CD4-positive, alpha-beta T cell treated with Interferon gamma for 1 hour (primary cell): ENCODE measurements around the gene UPK1A.

Experiments
- DNase-seq: peaks from one replicate; pipeline ENCODE4 v3.0.0-alpha.2; 2020

UPK1A gene

GRCh38 chr19:35693835-35694599 lies 27.7 kb downstream of the UPK1A start:
- DNase-seq: peak; percentile 88

DNA sequence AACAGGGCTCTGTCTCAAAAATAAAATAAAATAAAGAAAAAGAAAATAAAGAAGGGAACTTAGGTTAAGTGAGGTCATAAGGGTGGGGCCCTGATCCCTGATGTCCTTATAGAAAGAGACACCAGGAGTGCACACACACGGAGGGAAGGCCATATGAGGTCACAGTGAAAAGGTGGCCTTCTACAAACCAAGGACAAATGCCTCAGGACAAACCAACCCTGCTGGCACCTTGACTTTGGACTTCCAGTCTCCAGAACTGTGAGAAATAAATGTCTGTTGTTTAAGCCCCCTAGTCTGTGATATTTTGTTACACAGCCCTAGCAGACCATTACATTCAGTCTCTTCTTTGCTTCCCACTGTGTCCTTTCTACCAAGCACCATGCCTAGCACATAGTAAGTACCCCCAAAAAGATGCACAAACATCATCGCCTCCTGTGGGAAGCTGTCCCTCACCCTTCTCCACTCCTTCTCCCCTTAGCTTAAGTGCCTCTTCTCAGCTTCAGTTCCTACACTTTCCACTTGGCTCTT lies 29.6 kb downstream of the UPK1A start:
- DNase-seq: no peak

GRCh38 chr19:35696835-35697234 lies 30.5 kb downstream of the UPK1A start:
- DNase-seq: no peak

DNA sequence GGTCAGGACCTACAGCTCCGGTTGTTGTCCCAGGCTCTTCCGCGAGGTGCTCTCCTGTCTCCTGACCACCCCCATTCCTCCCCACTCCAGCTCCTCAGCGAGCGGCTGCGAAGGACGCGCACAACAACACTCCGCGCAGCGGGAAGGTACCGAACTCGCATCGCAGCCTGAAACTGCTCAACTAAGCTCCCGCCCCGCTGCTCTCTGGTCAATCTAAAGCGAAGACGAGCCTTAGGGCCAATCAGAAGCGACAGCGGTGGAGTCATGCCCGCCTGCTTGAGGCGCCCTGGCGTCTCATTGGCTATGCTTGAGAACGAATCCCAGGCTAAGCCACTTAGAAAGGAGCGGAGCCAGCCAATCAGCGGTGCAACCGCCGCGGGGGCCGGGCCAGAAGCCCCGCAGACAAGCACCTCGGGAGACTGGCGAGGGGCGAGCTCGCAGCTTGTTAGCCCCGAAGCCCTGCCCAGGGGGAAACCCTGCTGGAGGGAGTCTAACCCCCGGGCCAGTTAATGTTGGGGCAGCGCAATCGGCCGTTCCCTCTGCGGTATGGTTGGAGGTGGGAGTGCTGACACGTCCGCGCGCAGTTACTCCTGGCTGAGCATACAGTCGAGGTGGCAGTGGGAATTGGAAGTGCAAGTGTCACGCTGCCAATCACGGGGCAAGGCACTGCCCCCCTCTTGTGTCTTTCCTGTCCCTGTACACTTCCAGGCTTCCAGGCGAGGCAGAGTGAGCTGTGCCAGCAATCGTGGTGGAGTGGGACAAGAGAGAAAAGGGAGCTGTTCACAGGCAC lies 36.1 kb downstream of the UPK1A start:
- peak; percentile 95 for DNase-seq

DNA sequence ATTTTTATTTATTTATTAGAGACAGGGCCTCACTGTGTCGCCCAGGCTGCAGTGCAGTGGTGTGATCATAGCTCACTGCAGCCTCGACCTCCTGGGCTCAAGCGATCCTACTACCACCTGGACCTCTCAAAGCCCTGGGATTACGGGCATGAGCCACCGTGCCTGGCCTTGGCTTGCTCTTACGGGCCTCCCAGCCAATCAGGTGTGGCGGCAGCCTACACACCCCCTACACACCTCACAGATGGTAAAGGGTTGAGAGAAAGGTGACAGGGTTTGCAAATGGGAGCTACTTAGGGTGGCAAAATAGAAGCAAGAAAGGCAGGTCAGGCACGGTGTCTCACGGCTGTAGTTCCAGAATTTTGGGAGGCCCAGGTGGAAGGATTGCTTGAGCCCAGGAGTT lies 37.0 kb downstream of the UPK1A start:
- no peak for DNase-seq

GRCh38 chr19:35704218-35704617 lies 37.9 kb downstream of the UPK1A start, which contains the start of gene ZBTB32:
Gene ZBTB32 (plus strand): TSS chr19:35704558. CDS start chr19:35714627, 10,069 bp downstream.
- no peak for DNase-seq

DNA sequence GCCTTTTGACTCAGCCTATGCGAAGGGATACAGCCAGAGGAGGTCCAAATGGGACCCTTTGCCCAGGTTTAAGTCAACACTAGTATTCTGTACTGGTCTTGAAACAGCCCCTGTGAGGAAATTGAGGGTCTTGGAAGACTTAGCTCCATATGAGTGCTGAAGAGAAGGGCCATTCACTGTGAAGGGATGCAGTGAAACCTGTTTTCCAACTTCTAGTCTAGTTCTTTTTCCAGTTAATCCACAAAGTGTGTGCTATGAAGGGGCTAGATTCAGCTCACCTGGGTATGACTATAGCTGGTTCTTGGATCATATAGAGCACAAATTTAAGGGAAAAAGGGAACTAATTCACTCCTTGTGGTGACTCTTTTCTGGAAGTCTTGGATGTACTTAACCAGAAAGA lies 42.1 kb downstream of the UPK1A start:
- no peak for DNase-seq

GRCh38 chr19:35710784-35711723 lies 44.7 kb downstream of the UPK1A start:
- no peak for DNase-seq

- DNase-seq: peak; percentile 42
These were observed 46.5 kb downstream of the UPK1A start for GRCh38 chr19:35712567-35713505.

DNA sequence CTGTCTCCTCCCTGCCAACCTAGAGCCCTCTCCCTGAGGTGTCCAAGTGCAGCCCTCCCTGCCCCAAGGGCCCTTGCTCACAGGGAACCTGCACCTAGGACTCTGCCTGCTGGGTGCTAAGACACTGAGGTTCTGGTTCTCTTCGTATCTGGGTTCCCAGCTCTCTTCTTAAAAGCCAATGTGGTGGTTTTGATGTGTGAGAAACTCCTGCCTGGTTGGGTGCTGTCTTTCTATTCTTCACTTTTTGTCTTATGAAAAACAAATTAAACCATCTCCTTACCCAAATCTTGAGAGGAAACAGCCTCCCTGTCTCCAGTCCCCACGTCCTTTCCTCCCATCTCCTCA lies 47.2 kb downstream of the UPK1A start:
- no peak for DNase-seq

DNA sequence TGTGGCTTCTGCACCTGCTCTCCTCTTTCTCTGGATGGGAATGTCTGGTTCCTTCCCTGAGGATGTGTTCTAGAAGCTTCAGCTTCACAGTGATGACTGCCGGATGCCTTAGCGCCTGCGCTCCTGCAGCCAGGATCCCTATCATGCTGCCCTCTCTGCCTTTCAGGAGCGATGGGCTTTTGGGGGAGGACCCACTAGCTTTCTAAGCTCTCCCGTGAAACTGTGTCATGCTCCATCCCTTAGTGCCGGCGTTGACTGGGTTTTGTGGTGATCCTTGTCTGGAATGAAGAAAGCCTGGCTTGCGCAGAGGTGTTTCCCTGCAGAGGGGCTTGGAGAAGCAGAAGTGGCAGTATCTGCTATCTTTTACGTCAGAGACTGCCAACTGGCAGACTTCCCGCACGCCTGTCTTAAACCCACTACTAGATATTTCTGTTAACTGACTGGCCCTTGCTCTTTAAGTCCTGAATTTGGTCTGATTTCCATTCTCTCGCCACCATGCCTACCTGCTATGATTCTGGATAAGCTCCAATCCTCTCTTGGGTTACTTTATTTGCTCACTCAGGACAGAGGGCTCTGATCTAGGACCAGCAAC lies 47.7 kb downstream of the UPK1A start:
- no peak for DNase-seq

- DNase-seq: no peak
These were observed 48.5 kb downstream of the UPK1A start for GRCh38 chr19:35714601-35715354.

- DNase-seq: no peak
These were observed 49.1 kb downstream of the UPK1A start for GRCh38 chr19:35715355-35715809.

- DNase-seq: no peak
These were observed 49.9 kb downstream of the UPK1A start for GRCh38 chr19:35715981-35716800.

GRCh38 chr19:35716801-35717664 lies 50.7 kb downstream of the UPK1A start:
- DNase-seq: peak; percentile 98

- no peak for DNase-seq
These were observed 51.5 kb downstream of the UPK1A start, which contains the start of gene KMT2B for GRCh38 chr19:35717665-35718344. Gene KMT2B (plus strand): TSS chr19:35718003. CDS start chr19:35718019, 16 bp downstream.

- peak; percentile 19 for DNase-seq
These were observed 52.2 kb downstream of the UPK1A start for GRCh38 chr19:35718345-35719041.
